Activated CD8-positive, alpha-beta memory T cell treated with anti-CD3 and anti-CD28 coated beads, Interleukin-2, amount 50 U/mL, for 24 hours (primary cell): Measurements from ENCODE around the gene SLIT3.

Experiments used
- DNase-seq: peaks from one replicate; pipeline ENCODE4 v3.0.0-alpha.2; 2020; ENCODE audit errors: extremely low read depth

Gene SLIT3

DNA sequence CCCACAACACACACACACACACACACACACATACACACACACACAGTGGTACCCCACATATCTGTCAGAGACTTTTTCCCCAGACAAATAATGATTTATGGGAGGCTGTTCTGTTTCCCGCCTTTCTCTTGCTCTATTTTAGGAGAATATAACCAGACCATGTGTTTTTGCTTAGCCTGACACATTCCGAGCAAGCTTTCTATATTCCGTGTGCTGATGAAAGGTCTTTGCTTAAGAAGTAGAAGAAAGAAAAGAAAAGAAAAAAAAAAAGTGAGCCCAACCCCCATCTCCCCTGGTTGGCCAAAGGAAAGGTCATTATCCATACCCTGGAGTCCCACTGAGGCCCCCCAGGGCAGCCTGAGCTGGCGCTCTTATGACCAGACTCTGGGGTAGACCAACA is 338.6 kb downstream of the SLIT3 start:
- no peak for DNase-seq

DNA sequence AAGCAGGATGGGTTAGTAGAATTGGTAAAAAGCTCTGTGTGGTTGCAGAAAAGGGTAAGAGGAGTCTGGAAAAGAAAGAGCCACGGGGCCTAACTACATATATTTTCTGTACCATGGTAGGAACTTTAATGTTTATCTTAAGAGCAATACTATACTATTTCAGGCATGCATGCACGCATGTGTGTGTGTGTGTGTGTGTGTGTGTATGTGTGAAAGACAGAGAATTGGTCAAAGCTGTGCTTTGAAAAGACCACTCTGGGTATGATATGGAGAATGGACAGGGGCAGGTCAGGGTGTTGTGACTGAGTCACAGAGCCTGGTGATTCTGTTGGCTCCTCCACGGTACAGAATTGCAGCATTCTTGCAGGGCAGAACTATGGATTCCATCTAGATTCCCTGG is 339.3 kb downstream of the SLIT3 start:
- no peak for DNase-seq

DNA sequence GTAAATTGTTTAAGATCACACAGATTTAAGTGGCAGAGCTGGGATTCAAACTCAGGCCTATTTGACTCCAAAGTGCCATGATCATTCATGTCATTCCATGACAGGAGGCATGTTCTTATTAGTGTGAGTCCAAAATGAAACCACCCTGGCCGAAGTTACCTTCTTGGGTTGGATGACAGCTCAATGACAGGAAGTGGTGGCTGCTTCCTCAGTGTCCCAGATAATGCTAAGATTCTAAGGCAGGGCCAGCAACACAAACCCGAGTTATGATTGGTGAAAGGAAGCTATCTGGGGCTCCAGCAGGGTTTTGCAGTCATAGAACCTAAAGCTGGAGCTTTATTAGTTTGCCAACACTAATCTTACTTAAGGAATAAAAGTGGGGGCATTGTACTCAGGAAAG is 340.4 kb downstream of the SLIT3 start:
- no peak for DNase-seq

DNA sequence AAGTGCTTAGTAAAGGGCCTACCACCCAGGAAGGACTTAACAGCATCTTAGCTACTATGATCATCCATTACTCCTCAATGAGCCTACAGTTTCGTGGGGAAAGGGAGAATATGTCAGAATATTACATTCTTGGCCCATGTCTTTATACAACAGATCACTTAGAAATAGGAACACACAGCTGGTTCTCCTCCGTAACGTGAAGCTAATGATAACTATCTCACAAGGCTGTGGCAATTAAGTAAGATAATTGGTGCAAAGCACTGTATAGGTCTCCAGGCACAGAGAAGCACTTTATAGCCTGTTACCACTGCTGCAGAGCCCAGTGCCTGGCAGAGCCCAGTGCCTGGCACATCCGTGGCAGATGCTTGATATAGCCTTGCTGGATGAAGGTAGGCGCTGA is 347.6 kb downstream of the SLIT3 start:
- no peak for DNase-seq

DNA sequence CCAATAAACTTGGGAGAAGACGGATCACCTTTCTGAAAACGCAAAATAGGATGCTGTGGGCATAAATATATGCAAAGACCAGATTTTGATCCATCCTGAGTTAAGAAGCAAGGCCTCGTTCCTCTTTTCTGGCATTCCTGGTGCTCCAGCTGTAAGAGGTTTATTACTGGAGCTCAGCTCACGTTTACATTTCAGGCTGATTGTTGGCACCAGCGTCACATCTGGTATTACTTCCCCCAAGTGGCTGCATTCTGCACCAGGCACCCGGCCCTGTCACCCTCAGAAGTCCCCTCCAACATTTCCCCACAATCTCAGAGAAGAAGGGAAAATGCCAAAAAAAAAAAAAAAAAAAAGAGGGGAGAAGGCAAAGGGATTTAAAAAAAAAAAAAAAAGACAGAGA is 348.7 kb downstream of the SLIT3 start:
- DNase-seq = no peak

DNA sequence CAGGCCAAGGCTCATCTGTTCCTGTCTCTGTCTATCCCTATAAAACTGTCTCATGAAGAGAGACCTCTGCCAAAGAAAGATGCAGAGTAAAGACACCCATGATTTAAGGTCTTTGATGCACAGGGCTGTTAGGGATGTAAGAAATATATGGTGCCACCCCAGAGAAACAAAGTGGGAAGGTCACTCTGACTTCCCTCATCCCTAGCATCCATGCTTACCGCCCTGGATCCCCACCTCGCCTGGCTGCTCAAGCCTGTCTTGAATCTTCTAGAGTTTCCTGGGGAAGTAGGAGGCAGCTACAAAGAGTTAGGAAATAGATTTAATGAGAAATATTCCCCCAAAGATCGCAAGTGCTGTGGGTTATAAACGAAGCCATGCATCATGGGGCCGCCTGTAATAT is 349.2 kb downstream of the SLIT3 start:
- DNase-seq = no peak

DNA sequence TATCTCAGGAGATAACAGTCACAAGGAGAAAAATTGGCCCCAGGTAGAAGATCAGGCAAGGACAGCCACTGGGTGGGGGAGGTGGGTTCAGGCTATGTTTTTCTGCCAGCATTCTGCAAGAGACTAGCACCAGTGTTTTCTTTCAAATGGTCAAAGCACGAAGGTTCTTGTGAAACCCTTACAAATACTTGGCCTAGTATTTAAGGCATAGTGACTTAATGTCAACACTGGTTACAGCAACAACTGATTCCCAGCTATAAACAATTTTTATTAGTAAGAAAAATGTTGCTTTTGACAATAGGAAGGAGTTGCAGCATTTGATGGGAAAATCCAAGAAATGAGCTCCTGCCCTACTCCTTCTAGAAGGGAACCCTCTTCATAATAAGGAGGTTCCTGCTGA is 349.6 kb downstream of the SLIT3 start:
- DNase-seq = no peak

DNA sequence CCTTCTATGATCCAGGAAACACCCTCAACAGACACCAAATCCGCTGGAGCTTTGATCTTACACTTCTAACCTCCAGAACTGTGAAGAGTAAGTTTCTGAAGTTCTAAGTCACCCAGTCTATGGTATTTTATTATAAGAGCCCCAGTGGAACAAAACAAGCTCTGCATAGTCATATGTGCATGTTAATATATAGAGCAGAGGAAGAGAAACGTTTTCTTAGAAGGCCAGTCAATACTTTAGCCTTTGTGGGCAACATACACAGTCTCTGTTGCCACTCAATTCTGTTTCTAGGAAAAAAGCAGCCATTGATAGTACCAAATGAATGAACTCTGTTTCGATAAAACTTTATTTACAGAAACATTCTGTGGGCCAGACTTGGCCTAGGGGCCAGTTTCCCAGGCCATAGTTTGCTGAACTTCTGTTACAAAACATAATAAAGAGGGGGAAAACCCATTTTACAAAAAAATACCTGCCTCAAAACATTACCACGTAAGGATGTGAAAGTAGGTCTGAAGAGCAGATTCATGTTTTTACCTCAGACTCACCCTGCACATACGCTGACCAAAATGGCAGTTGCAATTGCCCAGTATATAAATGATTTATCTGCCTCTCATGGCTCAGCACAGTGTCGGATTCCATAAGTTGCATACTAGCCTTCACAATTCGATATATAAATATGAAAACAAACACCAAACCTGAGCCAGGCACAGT is 350.5 kb downstream of the SLIT3 start:
- DNase-seq = no peak

DNA sequence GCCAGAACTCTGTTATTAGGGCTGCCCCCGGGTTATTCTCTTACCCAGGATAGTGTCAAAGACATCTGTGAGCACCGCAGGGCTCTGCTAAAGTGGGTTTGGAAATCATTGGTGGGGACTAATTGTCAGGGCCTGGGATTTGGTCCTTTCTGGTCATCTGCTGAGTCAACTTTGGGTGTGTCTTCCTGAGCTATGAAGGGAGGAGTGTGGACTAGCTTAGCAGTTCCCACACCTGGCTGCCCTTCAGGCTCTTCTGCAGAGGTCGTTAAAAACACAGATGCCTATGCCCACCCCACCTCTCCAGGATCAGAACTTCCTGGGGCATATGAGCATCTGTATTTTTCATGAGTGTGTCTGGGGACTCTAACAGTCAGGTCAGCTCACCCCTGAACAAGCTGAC is 352.2 kb downstream of the SLIT3 start:
- no peak for DNase-seq

DNA sequence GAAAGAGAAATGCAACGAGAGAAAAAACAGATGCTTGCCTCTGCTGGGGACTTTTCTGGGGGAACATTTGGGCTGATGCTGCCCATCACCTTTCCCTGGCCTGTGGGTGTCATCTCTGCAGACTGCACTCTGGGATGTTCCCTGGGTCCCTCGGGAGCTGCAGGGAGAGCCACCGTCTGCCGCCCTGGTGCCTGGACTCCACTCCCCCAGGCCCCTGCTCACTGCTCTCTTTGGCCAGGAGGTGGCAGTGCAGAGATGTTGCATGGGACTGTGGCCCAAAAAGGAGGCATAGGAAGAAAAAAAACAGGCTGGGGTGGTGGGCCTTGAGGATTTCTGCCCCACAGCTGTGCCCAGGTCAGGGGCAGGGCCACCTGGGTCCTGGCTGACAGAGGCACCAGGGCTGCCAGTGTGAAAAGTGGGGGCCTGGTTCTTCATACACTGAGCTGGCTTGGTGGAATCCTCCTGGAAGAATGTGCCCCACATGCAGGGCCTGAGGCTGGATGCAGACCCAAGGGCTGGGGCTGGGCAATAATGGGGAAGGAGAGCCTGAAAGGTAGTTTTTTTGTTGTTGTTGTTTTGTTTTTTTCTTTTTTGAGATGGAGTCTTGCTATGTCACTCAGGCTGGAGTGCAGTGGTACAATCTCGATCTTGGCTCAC is 353.6 kb downstream of the SLIT3 start:
- DNase-seq = no peak

DNA sequence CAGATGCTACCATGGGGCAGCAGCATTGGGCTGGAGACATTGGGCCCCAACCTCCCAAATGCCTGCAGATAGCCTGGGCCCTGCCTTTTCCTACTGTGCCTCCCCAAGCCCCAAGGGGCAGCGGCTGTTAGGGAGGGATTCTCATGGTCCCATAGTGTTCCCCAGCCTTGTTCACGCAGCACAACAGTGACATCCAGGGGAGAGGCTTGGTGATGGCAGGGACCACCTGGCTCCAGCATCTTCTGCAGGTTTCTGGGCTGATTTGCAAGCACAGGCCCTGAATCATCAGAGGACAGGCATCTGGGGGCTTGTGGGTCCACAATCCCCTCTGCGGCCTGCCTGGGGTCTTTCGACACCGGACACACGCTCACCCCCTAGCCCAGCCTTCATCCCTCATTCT is 354.6 kb downstream of the SLIT3 start:
- no peak for DNase-seq

DNA sequence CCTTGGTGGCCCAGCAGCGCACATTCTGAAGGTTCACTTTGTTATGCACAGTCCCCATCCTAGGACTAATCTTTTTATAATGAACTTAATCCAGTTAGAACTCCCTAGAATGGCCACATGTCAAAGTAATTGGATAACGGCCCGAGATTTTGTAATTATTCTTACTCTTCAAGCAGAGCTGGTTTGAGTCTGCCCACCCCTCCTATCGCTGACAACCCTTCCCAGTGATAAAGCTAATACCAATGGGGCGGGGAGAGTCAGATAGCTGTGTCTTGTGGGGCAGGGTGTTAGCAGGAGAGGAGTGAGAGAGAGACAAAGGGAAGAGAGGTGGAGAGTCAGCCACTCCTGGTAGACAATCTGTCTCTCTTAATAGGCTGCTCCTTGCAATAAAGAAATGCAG is 356.9 kb downstream of the SLIT3 start:
- no peak for DNase-seq

DNA sequence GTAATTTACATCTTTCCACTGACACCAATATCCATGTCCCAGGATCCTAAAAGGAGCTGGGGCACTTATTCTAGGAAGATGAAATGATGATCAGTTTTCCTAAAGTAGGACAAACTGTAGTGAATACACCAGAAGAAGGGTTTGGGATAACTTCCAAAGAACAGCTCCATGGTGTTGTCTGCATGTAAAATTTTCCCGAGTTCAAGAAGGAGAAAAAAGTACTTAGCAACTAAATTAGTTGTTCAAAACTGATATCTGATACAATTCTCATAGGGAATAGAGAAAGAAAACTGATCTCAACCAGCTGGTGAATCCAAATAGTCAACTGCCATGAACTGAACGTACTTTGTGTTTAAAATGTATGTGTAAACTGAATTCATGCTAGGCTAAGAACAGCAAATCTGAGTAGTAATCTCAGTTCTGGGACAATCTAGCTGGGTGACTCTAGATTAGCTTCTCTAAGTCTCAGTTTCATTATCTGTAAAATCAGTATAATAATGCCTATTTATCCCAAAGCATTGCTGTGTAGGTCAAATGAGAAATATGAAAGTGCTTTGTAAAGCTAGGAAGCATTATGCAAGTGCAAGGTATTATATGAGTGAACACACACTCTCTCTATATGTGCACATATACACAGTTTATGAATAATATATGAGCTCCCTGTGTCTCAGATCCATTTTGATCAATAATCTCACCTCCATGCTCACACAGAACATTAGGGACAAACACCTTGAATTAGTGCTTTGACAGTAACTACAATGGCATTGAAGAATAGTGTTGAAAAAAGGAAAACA is 357.7 kb downstream of the SLIT3 start:
- no peak for DNase-seq

DNA sequence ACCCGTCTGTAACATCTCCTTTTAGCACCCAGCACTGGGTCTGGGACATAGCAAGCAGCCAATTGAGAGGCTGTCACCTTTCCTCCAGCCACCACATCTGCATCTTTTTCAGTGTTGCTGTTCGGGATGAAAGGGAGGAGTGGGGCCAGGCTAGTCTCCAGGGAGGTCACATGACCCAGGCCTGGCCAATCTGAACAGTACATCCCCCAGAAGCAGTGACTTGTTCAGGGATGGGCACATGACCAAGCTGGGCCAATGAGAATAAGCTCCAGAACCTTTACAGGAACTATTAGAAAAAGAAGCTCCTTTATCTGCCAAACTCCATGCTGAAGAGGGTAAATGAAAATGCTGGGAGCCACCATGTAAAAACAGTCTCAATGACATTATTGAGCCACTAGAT is 359.0 kb downstream of the SLIT3 start:
- no peak for DNase-seq

DNA sequence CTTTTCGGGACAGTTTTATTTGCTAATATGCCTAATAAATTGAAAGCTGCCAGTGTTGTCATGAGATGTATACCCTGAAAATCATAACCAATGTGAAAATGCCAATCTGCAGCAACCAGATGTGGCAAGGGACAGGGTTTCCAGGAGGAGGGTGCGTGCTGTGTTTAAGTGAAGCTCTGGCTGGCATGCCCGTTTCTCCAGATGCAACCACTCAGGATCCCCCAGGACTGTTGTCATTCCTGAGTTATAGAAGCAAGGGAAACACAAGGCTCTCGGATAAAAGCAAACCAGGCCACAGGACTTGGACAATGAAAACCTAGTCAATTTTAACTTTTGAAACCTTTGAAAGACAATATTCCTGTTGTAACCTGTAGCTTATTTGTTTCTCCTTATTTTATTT is 360.2 kb downstream of the SLIT3 start:
- DNase-seq = no peak

DNA sequence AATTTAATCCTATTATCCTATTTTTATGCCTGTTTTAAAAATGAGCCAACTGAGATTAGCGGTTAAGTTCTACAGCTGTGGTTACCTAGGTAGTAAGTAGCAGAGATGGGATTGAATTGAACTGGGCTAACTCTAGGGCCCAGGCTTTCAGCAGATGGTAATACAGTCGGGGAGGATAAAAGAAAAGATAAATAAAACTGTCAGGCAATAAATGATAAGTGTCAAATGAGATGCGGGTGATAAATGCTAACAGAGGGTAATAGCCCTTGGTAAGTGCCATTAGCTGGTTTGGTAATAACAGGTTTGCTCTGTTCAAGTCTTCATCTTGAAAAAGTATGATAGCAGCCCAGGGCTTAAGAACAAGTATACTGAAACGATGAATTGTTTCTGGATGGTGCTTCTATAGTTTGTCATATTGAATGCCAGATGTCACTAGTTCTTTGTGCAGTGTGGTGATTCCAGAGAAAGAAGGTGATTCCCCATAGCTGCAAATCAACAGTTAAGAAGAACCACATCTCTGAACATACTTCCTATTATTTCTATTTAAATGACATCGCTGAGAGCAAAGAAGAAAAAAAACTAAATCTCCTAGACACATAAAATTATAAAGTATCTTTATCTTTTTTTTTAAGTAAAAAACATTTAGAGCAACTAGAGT is 360.9 kb downstream of the SLIT3 start:
- DNase-seq = no peak

DNA sequence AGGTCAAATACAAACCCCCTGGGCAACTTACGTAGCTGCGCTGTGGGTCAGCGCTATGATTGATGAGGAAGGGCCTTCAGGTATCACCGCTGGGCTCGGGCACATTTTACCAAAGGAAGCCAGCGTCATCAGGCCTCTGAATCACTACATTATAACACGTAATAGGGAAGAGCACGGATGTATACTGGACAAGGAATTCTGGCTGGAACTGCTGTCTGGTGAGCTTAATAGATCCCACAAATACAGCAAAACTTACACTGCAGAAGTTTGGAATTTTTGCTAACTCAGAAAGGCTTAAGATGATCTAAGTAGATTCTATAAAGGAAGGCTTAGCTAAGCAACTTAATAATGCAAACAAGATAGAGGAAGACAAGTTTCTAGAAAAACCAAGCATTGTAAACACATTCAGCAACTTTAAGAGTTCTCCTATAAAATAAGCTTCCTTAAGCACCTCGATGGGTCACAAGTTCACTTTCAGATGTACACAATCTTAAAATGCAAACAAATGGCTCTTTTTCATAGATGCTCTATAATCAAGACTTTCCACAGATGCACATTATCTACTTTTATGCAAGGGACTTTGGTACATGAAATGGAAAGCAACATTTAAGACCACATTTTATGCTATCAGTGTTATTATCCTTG is 361.7 kb downstream of the SLIT3 start:
- DNase-seq = no peak

DNA sequence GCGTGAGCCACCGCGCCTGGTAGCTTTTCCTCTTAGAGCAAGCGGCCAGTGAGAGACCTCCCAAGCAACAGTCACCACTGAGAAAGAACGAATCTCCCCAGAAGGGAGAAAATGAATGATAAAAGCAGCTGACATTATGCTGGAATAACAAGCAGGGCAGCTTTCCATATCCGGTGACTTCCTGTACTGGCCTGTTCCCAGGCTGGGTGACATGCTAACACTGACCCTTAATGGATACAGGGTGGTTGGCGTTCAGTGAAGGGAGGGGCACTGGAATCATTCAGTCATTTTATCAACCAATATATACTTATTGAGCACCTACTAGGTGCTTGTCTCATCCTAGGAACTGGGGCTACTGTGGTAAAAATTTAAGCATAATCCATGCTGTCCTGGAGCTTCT is 364.4 kb downstream of the SLIT3 start:
- DNase-seq = no peak

DNA sequence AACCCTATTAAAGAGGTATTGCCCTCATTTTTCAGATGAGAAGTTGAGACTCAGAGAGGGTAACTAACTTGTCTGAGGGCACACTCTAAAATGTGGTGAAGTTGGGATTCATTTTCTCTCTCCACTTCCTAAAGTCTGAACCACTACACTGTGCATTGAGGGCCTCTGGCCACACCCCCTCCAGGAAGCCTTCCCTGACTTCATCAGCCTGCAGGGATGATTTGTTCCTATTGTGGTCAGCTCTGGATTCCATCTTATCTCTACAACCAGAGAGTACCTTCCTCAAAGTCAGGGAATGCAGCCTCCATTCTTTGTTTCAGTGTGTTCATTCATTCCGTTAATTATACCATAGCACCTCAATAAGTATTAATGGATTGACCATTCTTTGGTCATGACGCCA is 365.8 kb downstream of the SLIT3 start:
- DNase-seq = no peak

DNA sequence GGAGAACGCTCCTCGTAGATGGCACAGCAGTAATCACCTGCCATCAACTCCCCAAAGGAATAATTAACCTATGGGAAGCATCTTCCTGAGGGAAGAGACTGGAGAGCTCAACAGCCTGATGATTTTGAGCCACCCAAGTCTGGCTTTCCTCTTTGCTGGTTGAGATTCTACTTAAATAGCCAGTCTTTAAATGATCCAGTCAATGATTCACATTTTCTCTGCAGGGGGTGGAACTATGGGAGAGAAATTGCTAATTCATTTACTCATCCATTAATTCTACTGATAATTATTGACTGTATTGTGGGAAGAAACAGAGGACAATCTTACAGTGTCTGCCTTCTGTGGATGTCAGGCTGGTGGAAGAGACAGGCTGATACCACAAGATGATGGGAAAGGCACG is 366.8 kb downstream of the SLIT3 start:
- DNase-seq = no peak

DNA sequence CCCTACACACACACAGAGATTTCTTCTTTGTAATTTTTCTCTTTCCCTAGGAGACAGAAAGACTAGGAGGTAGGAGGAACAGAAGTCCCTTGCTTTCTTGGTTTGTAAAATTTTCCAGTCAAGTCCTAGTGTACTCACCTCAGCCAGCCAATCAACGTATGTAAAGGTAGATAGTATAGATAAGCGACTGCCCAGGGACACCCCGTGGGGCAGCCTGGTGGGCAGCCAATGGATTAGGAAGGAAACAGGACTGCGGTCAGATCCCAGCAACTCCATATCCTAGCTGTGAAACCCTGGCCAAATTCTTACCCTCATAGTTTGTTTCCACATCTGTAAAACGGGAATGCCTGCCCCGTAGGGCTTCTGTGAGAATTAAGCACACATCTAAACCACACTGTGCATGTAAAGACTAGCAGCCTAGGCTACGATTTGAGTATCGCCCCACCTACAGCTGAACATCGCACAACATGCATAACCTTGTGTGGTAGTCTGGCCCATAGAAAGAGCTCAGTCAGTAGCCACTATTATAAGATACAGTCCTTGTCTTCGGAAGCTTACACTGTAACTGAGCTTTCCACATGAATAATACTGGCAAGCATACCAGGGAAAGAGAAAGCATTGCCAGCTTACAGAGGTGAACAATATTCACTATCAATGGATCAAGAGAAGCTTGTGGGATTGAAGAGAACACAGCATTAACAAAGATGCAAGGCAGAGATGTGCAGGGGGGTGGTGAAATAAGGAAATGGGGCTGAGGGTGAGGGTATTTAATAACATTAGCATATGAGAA is 368.3 kb downstream of the SLIT3 start:
- no peak for DNase-seq
